Measurements from ENCODE around the gene IAH1.

The IAH1 gene, protein sequence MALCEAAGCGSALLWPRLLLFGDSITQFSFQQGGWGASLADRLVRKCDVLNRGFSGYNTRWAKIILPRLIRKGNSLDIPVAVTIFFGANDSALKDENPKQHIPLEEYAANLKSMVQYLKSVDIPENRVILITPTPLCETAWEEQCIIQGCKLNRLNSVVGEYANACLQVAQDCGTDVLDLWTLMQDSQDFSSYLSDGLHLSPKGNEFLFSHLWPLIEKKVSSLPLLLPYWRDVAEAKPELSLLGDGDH

DNA sequence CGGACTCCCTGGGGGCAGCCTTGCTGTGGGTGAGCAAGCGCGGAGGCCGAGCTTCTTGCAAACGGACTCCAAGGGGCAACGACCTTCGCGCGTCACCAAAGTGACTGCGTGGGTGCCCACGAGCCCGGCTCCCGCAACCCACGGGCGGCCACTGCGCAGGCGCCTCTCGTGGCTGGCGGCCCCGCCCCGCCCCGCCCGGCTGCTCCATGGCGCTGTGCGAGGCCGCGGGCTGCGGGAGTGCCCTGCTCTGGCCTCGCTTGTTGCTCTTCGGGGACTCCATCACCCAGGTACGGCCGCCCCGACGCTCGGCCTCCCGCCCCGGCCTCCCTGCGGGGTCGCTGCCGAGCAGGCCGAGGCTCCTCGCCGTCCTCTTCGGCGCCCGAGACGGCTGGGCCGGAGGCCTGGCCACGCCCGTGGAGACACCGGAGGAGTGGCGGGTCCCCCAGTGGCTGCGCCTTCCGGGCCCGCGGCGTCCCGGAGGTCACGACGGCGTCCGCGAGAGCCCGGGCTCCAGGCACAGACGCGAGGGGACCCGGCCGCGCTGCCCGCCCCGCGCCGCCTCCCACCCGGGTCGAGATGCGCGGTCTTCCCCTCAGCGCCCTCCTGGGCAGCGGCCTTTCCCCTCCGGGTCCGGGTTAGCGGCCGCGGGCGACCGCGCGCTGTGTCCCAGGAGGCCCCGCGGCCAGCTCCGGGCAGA lies at the start of gene IAH1:
IAH1 (plus strand) TSS at position 191 of the 697 bp plus-strand sequence; CDS start at position 207, 16 bp downstream.
- no peak for FAIRE-seq

DNA sequence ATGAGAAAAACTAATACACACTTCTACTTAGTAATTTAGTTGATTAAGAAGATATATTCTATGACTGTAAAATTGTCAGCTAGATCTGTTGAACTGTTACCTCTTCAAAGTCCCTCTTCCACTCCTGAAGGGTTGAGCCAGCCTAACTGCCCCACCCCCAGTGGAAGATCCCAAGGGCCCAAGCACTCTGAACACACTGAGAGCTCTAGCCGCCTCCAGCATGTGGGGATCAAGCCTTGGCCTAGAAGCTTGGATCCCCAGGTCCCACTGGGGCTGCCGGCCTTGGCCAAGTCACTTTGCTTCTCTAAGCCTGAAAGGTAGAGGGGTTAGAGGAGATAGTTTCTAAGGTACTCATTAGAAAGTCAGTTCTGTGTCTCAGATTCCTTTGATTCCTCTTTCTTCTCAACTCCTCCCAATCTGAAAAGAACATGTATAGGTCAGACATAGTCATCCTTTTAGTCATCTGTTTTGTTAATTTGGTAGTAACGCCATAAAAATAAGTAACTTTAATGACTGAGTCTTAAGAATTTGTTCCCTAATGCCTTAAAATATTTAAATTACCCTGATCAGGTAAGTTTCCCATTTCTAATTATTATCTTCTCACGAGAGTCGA lies 45.3 kb upstream of the IAH1 start:
- no peak for FAIRE-seq

DNA sequence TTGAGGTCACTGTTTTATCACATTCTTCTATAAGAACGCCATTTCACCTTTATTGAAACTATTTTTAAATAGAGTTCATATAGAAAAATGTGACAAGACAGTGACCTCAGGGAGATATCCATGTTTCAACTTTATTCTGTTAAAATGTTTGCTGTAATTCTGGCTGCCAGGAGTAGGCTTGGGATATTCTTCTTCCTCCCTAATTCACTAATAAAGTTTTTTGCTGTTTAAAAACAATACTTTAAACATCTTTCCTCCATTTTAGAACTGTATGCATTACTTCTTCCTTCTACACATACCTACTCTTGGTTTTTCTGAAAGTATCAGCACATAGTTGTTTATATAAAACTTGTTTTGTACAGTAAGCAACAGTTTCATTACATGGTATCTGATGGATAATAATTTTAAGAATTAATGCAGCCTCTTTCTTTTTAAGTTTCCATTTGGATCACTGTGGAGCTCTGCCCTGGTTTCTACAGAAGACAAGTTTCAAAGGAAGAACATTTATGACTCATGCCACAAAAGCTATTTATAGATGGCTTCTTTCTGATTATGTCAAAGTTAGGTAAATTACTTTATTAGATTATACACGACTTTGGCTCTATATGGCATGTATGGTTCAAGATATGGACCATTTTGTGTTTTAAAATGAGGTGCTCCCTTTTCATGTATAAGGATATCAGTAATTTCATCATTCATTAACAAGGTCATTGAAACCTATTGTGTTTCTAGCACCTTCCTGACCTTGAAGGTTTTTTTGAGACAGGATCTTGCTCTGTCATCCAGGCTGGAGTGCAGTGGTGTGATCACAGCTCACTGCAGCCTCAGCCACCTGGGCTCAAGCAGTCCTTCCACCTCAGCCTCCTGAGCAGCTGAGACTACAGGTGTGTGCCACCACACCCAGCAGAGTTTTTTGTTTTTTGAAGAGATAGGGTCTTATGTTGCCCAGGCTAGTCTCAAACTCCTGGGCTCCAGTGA lies 43.7 kb upstream of the IAH1 start:
- FAIRE-seq, result no peak

DNA sequence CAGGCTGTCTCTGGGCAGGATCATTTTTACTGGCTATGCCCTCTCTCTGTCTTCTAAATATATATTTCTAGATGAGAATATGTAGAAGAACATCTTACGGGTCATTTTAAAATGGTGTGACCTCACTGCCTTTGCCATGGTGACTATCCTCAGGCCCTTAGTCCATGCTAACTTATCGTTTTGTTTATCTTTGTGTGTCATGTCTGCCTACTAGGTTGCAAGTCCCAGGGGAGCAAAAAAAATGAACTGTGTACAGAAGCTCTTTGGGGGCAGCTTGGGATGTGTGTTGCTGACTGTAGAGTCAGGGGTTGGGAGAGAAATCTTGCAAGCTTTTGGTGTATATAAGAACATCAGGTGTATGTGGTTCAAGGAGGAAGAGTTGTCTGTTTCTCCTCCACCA lies 39.9 kb upstream of the IAH1 start:
- no peak for FAIRE-seq

DNA sequence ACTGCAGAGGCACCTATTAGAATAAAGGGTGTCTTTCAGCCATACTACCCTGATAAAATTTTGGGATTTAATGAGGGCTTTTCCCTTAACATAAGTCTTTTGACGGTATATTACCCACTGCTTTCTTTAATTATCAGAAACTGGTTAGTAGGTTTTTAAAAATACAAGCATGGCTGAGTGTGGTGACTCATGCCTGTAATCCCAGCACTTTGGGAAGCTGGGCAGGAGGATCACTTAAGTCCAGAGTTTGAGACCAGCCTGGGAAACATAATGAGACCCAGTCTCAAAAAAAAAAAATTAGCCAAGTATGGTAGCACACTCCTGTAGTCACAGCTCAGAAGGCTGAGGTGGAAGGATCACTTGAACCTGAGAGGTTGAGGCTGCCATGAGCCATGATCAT lies 34.8 kb upstream of the IAH1 start:
- no peak for FAIRE-seq

DNA sequence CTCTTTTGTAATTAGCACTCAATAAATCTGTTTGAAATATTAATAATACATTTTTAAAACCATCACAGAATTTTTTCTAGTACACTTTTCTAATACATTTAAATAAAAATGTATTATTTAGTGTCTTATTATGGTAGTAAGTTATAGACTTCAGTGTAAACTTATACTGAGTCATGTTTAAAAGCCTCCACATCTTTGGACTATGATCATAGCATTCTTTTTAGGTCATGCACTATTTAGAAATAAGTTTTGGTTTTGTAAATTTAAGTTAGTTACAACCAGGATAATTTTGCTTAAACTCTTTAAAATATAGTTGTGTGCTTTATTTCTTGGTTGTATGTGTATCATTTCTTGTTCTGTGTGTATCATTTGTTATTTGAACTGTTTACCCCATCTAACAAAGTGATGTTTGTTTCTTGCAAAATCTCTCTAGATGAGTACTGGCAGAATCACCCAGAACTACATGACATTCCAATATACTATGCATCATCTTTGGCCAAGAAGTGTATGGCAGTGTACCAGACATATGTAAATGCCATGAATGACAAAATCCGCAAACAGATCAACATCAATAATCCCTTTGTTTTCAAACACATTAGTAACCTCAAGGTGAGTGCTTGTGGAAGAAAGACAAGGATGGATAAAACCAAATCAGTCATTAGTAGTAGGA lies 34.2 kb upstream of the IAH1 start:
- FAIRE-seq, result peak; percentile 43

DNA sequence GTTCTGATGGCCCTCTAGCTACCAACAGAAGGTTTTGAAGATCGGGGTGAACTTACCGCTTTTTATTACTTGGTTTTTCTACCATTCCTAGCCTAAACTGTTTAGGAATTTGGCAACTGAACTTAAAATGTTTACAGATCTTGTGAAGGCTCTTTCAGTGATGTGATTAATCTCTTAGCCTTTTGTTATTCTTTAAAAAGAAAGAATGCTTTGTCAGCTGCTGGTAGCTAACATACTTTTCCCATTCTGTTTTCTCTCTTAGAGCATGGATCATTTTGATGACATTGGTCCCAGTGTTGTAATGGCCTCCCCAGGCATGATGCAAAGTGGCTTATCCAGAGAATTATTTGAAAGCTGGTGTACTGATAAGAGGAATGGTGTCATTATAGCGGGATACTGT lies 32.8 kb upstream of the IAH1 start:
- FAIRE-seq, result no peak

DNA sequence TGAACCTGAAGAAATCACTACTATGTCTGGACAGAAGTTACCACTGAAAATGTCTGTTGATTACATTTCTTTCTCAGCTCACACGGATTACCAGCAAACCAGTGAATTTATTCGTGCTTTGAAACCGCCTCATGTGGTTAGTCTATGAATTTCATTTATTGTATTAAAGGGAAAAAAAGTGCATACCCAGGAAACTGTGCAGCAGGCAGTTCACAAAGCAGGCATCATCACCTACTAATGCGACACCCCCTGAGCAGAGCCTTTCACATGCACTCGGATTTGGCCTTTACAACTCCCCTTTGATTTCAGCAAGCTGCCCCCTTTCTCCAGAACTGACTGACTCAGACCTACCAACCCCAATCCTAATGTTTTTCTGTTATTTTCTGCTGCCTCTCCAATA lies 30.8 kb upstream of the IAH1 start:
- no peak for FAIRE-seq

DNA sequence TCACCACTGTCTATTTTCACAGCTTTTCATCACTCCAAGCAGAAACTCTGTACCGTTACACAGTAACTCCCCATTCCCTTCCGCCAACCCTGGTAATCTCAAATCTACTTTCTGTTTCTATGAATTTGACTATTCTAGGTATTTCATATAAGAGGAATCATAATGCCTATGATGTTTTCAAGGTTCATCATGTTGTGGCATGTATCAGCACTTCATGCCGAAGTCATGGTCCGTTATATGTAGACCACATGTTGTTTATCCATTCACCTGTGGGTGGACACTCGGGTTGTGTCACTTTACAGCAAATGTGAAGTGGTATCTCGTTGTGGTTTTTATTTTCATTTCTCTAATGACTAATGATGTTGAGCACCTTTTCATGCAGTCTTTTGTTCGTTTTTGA lies 29.3 kb upstream of the IAH1 start:
- no peak for FAIRE-seq

DNA sequence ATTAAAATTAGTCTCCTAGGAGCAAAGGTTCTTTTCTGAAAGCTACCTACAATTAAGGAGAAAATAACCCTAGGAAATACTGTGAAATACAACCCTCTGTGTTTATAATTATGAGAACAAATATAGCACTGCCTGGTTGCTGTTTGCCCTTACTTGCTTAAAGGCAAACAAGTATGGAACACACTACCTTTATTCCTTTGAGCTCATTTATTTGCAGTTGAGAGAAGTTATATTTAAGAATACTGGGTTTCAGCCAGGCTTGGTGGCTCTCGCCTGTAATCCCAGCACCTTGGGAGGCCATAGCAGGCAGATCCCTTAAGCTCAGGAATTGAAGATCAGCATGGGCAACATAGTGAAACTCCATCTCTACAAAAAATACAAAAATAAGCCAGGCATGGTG lies 23.1 kb upstream of the IAH1 start:
- FAIRE-seq, result no peak

DNA sequence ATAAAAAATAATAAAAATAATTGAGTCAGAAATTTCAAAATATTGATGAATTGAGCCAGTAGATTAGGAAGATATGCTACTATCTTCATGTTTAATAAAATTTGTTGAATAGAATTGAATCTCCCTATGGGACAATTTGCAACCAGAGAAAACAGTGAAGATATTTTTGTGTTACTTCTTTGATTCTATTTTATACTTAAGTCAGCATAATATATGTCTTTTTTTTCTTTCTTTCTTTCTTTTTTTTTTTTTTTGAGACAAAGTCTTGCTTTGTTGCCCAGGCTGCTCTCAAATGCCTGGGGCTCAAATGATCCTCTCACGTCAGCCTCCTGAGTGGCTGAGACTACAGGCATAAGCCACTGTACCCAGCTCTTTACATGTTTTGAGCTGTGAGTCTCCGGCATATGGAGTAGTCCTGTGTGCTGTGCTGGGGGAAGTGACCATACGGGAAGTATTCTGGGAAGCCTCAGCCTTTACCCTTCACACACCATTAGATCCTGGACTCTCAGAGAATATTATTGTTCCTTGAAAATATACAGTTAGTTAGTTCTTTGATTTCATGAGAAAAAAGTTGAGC lies 13.8 kb upstream of the IAH1 start:
- no peak for FAIRE-seq

DNA sequence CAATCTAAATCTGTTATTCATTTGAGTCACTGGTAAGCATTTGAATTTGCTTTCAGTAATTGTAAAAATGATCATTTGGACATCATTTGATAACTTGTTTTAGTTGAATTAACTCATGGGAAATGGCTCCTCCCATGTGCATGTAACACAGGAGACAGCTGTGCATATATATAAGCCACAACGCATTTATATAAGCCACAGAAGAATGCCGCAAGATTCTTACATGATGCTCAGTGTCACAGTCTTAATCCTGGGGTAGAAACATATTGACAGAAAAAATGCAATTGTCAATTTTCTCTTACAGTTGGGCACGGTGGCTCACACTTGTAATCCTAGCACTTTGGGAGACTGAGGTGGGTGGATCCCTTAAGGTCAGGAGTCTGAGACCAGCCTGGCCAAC lies 13.3 kb upstream of the IAH1 start:
- no peak for FAIRE-seq

DNA sequence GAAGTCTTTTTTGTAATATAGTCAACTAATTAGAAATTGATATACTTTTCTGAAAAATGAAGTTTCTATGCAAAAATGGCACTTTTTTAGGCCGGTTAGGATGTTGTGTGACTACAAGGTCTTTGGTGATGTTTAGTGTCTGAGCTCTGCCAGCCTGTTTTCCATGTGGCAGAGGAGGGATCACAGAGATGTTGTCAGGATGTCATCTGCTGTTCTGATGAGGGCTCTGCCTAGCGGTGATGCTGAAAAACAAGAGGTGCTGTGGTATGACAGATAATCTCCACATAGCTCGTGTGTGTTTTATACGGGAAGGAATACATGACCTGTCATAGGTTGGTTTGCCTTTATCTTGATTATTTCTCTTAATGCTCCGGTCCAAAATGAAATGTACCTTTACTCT lies 12.0 kb upstream of the IAH1 start:
- FAIRE-seq, result no peak

DNA sequence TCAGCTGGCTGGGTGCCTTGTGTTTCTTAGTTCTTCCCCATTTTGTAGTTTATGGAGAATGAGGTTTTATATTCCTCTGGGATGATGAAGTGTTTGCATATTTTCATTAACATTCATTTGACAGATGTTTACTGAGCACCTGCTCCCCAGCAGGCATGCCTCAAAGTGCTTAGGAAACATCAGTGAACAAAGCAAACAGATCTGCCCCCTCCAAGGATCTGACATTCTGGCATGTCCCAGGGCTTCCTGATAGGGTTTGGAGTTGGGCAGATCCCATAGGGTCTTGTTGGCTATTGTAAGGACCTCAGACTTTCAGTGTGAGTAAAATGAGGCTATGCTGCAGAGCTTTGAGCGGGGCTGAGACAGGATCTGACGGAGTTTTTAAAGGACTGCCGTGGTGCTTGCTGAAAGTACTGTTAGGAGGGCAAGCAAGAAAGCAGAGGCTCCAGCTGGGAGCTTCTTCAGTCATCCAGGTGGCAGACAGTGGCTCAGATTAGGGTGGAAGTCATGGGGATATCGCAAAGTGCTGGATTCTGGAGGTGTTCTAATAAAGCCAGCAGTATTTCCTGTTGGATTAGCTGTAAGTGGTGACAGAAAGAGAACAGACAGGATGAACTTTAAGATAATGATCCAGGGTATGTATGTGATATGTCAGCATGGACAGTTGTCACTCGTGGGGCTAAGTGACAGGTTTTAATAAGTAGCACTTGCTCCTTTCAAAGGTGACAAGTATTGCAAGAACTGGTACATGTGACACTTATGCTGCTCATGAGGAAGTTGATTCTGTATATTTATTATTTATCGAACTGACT lies 11.3 kb upstream of the IAH1 start:
- FAIRE-seq, result no peak

DNA sequence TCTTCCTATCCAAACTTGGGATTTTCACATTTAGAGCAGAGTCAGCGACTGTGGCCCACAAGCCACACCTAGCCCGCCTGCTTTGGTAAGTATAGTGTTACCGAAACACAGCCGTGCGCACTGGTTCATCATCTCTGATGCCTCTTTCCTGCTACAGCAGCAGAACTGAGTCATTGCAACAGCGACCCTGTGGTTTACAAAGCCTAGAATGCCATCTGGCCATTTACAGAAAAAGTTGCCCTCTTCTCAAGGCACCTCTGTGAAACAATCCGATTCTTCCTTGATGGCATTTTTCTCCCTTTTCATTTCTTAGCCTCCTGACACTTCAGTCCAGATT lies 10.7 kb upstream of the IAH1 start:
- FAIRE-seq, result no peak

DNA sequence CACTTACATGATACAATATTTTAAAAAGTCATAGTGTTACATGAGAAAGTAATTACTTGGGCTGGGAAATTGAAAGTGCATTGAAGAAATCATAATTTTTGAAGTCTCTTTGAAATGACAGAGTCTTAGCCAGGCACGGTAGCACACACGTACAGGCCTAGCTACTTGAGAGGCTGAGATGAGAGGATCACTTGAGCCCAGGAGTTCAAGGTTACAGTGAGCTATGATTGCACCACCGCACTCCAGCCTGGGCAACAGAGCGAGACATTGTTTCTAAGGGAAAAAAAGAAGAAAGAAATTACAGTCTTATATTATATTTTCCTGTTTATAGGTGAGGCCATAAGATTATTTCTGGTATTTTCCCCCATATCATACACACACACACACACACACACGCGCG lies 9.2 kb upstream of the IAH1 start:
- FAIRE-seq, result no peak

DNA sequence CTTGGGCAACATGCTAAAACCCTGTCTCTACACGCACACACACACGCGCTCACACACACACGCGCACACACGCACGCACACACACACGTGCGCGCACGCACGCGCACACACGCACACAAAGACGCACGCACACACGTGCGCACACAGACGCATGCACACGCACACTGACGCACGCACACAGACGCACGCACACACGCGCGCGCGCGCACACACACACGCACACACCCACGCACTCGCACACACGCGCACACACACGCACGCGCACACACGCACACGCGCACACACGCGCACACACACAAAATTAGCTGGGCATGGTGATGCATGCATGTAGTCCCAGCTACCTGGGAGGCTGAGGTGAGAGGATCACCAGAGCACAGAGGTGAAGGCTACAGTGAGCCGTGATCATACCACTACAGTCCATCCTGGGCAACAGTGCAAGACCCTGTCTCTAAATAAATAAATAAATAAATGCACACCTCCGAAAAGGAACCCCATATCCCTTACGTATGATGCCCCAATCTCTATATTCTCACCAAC lies 8.1 kb upstream of the IAH1 start:
- FAIRE-seq, result no peak

DNA sequence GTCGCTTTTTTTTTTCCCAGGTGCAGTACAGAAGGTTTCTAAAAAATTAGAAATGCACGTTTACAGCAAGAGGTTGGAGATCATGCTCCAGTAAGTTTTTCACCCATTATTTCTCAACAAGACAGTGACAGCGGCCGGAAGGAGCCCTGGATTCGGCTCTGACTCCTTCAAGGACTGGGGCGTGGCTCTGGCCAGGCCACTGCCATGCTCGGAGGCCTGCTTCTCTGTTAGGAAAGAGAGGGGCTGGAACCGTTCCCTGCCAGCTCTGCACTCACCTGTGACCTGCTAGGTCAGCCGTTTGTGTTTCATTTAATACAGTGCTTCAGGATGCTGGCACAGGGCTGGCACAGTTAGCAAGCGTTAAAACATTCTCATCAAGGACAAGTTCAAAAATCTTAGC lies 6.7 kb upstream of the IAH1 start:
- FAIRE-seq, result no peak

DNA sequence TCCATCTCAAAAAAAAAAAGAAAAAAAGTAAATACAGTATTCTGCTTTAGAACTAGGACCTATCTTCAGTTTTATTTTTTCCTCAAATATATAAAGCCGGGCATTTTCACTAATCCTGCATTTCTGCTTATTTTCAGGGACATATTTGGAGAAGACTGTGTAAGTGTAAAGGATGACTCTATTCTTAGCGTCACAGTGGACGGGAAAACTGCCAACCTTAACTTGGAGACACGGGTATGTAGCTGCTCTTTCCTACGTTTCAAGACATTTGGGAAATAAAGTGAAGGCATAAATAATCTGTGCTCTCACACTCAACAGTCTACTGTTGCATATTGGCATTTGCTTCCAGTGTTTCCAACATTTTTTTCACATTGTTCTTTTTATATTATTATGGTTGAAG lies 3.1 kb upstream of the IAH1 start:
- no peak for FAIRE-seq

DNA sequence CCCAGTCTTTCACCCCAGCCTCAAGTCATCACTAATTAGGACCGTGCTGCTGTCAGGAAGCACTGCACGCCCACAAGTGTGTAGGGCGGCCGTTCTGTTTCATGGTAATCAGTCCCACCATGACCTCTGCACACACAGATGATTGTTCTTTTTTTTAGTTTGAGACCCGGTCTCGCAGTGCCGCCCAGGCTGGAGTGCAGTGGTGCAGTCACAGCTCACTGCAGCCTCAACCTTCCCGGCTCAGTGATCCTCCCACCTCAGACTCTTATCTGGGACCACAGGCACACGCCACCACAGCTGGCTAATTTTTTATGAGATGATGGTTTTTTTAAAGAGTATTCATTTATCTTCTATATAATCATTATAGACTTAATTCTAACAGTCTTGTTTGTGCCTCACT lies 1.8 kb upstream of the IAH1 start:
- FAIRE-seq, result no peak

DNA sequence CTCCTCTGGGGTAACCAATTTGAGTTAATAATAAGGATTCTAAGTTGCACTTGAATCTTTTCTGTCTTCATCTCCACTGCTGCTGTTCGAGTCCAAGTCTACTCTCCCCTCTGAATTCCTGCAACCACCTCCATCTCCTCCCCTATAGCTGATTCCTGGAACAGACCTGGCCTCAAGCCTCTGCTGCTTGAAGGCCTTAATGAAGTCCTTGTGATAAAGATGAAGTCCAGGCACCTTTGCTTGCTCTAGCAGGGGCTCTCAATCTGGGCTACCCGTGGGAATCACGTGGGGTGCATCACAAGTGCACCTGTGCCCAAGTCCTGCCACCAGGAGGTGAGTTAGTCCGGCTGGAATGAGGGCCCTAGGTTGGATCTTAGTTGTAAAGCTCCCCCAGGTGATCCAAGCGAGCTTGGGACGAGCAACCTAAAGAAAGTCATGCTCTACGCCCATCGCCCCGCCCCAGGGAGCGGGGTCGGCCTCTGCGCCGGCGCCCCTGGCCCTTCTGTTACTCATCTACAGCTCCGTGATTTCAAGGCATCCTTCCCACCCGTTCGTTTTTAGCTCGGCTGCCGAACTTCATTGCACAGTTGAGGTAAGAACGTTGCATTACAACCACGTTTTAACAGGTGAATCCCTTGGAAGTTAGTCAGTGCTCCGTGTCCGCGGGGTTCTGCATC lies 905 bp upstream of the IAH1 start:
- FAIRE-seq, result no peak

All from A204.1 (cell line).